ENCODE data around the gene RIC1.

GRCh38 chr9:5743109-5743508 lies 114.2 kb downstream of the RIC1 start:
- TF ChIP-seq SRF (IDR thresholded peaks at IDR 0.05; ENCODE audit: low read depth, low read length) (no peak), CTCF (IDR thresholded peaks at IDR 0.05; ENCODE audit: control extremely low read depth in 1 of 3, insufficient read depth in 1 of 3, low read depth in 1 of 3, low read length in 3 of 3) (no peak), SIN3A (conservative IDR thresholded peaks at IDR 0.05 in 1 of 2, IDR thresholded peaks at IDR 0.05 in 1 of 2; ENCODE audit: low read depth in 1 of 2, low read length in 2 of 2) (no peak), JUND (IDR thresholded peaks at IDR 0.05; ENCODE audit: low read length) (no peak), EP300 (IDR thresholded peaks at IDR 0.05; ENCODE audit: borderline replicate concordance in 1 of 2, low read depth in 2 of 2, low read length in 2 of 2) (no peak)
